ENCODE results near the gene NSUN6. TPM values are rescaled to one million over a fixed set of nuclear protein-coding genes. Genes with fewer than 3 reads are reported as not detected.

Gene NSUN6
- total and polyA plus RNA-seq, 3 donors from 2014 or later, result 34.7 to 73.0 (median 50.2) TPM

GRCh38 chr10:18497806-18498369, 153.5 kb downstream of the NSUN6 start:
- Histone ChIP-seq H3K4me3 (no peak overlapping the region), H3K4me1 (no peaks in the 10 kb centered on the region), H3K9me3 (no peaks in the 10 kb centered on the region), H3K36me3 (ENCODE audit: low read depth, missing control alignments) (no peaks in the 10 kb centered on the region), H3K27ac (no peak overlapping the region), H3K27me3 (no peaks in the 10 kb centered on the region)
- TF ChIP-seq, protein P1, sequence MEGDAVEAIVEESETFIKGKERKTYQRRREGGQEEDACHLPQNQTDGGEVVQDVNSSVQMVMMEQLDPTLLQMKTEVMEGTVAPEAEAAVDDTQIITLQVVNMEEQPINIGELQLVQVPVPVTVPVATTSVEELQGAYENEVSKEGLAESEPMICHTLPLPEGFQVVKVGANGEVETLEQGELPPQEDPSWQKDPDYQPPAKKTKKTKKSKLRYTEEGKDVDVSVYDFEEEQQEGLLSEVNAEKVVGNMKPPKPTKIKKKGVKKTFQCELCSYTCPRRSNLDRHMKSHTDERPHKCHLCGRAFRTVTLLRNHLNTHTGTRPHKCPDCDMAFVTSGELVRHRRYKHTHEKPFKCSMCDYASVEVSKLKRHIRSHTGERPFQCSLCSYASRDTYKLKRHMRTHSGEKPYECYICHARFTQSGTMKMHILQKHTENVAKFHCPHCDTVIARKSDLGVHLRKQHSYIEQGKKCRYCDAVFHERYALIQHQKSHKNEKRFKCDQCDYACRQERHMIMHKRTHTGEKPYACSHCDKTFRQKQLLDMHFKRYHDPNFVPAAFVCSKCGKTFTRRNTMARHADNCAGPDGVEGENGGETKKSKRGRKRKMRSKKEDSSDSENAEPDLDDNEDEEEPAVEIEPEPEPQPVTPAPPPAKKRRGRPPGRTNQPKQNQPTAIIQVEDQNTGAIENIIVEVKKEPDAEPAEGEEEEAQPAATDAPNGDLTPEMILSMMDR (IDR thresholded peaks at IDR 0.05), result no peak
- no peak for TF ChIP-seq POLR2A (IDR thresholded peaks at IDR 0.05)
- DNase-seq, result no peak
- 83 to 84% methylated on average over 8 of the region's 8 CpGs for WGBS, 2 donors
- intact Hi-C loops (cut with DNase I; ENCODE audit: low total_unique reads), result no loop called here

Other genes starting within 250 kb of the NSUN6 start
- gene ARL5B, start 7.8 kb upstream of the NSUN6 start, total RNA-seq, result 10 to 100 TPM; 16.8 to 18.3 TPM
- gene ARL5B, start 7.8 kb upstream of the NSUN6 start, polyA plus RNA-seq (ENCODE audit: insufficient read depth, low read depth, low replicate concordance), result 9.4 TPM

Measured in testis (tissue), 3 donors.